ENCODE measurements around the gene U2AF2. TPM values are rescaled to one million over a fixed set of nuclear protein-coding genes. Genes with fewer than 3 reads are reported as not detected.

The U2AF2 gene
- total RNA-seq, 2 experiments from 2014 or later, result 211 to 264 TPM

DNA sequence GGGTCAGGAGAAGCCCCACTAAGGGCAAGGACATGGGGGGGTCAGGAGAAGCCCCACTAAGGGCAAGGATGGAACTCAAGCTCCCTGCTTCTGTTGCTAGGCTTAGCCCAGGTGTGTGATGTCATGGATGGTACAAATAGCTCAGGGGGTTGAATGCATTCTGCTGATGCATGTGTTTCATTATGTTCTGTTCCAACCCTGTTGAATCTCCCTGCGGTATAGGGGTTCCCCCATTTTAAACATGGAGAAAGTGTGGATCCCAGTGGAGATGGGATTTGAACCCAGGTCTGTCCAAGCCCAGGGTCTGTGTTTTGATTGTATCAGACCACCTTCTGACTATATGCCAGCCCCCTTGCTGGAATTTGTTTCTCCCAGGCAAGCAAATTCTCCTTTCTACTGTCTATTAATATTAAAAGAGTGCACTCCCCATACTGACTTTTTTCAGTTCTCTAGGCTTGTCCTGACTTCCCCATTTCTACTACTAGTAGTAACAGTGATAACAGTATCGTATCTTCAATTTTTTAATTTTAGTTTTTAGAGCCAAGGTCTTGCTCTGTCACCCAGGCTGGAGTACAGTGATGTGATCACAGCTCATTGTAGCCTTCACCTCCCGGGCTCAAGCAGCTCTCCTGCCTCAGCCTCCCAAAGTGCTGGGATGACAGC lies 42.7 kb upstream of the U2AF2 start:
- ChIA-PET POLR2A (no interaction called here), CTCF (ENCODE audit: unreplicated experiment) (interaction anchor here (0.5 kb wide), 1 partner anchor 273 kb away, joined by 3 read pairs; no protein-coding TSS in a partner anchor)
- no TSS peak for BruUV-seq (replicated peaks)
- TF ChIP-seq EZH2phosphoT487 (IDR thresholded peaks at IDR 0.05; ENCODE audit: borderline replicate concordance, low read depth, low read length) (no peak), CTCF (conservative IDR thresholded peaks at IDR 0.05; ENCODE audit: low read length) (no peak)
- Histone ChIP-seq H3K27ac (ENCODE audit: low read depth, low read length, poor library complexity, severe bottlenecking) (no peak overlapping the region), H3K4me1 (ENCODE audit: insufficient read depth, low read length, poor library complexity, severe bottlenecking) (peaks cover under 1% of the 10 kb centered on the region), H3K4me3 (ENCODE audit: low read depth, low read length, poor library complexity, severe bottlenecking) (no peak overlapping the region), H3K4me2 (ENCODE audit: low read length) (no peak overlapping the region), H3K79me2 (ENCODE audit: insufficient read depth, low read depth, low read length) (peaks cover 12% of the 10 kb centered on the region), H2AFZ (ENCODE audit: low read length) (no peak overlapping the region), H3K9me2 (ENCODE audit: insufficient read depth, low read length) (no peaks in the 10 kb centered on the region), H3K36me3 (ENCODE audit: insufficient read depth, low read length) (peaks cover 48% of the 10 kb centered on the region), H4K20me1 (ENCODE audit: insufficient read depth, low read length) (no peaks in the 10 kb centered on the region), H3K9me3 (ENCODE audit: low read length) (no peaks in the 10 kb centered on the region)
- intact Hi-C loops (cut with micrococcal nuclease; ENCODE audit: unreplicated experiment), result no loop called here
- no peak for DNase-seq (ENCODE audit: low spot score)

DNA sequence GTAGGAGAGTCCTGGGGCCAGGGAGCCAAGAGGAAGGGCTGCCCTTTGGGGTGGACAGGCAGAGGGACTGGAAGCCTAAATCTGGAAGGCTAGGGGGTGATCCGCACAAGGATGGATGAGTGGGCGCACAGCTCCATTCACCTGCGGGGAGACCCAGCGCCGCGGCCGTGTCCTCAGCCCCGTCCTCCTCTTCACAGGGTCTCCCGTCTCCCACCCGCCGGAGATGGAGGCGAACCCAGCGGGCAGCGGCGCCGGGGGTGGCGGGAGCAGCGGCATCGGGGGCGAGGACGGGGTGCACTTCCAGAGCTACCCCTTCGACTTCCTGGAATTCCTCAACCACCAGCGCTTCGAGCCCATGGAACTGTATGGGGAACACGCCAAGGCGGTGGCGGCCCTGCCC lies 41.4 kb upstream of the U2AF2 start:
- no peak overlapping the region for H3K27ac ChIP-seq (ENCODE audit: low read depth, low read length, poor library complexity, severe bottlenecking)
- 0 out of 2 replicates have a peak, but pooled peaks cover 3% of the 10 kb centered on the region for H3K79me2 ChIP-seq (ENCODE audit: insufficient read depth, low read depth, low read length)
- no peak overlapping the region for H2AFZ ChIP-seq (ENCODE audit: low read length)
- H3K4me3 ChIP-seq (ENCODE audit: low read depth, low read length, poor library complexity, severe bottlenecking), result no peak overlapping the region
- no TSS peak for BruUV-seq (replicated peaks)
- no peak overlapping the region for H3K4me2 ChIP-seq (ENCODE audit: low read length)
- no peaks in the 10 kb centered on the region for H3K9me3 ChIP-seq (ENCODE audit: low read length)
- ChIA-PET POLR2A (no interaction called here), CTCF (ENCODE audit: unreplicated experiment) (no interaction called here)
- no peak for TF ChIP-seq CTCF (conservative IDR thresholded peaks at IDR 0.05; ENCODE audit: low read length)
- TF ChIP-seq EZH2phosphoT487 (IDR thresholded peaks at IDR 0.05; ENCODE audit: borderline replicate concordance, low read depth, low read length), result no peak
- H3K4me1 ChIP-seq (ENCODE audit: insufficient read depth, low read length, poor library complexity, severe bottlenecking), result no peaks in the 10 kb centered on the region
- intact Hi-C loops (cut with micrococcal nuclease; ENCODE audit: unreplicated experiment), result no loop called here
- H3K9me2 ChIP-seq (ENCODE audit: insufficient read depth, low read length), result no peaks in the 10 kb centered on the region
- no peak for DNase-seq (ENCODE audit: low spot score)
- H4K20me1 ChIP-seq (ENCODE audit: insufficient read depth, low read length), result no peaks in the 10 kb centered on the region
- H3K36me3 ChIP-seq (ENCODE audit: insufficient read depth, low read length), result peaks cover 53% of the 10 kb centered on the region

DNA sequence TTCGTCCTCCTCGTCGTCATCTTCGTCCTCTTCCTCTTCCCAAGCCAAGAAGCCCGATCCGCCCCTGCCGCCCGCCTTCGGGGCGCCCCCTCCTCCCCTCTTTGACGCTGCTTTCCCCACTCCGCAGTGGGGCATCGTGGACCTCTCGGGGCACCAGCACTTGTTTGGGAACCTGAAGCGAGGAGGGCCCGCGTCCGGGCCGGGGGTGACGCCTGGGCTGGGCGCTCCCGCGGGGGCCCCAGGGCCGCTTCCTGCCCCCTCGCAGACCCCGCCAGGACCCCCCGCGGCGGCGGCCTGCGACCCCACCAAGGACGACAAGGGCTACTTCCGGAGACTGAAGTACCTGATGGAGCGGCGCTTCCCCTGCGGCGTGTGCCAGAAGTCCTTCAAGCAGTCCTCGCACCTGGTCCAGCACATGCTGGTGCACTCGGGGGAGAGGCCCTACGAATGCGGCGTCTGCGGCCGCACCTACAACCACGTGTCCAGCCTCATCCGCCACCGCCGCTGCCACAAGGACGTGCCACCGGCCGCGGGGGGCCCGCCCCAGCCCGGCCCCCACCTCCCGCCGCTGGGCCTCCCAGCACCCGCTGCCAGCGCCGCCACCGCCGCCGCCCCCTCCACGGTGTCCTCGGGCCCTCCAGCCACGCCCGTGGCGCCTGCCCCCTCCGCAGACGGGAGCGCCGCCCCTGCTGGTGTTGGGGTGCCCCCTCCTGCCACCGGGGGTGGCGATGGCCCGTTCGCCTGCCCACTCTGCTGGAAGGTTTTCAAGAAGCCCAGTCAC lies 40.7 kb upstream of the U2AF2 start:
- Histone ChIP-seq H3K4me3 (ENCODE audit: low read depth, low read length, poor library complexity, severe bottlenecking) (no peak overlapping the region), H3K9me3 (ENCODE audit: low read length) (no peaks in the 10 kb centered on the region), H3K27ac (ENCODE audit: low read depth, low read length, poor library complexity, severe bottlenecking) (no peak overlapping the region), H2AFZ (ENCODE audit: low read length) (no peak overlapping the region), H3K9me2 (ENCODE audit: insufficient read depth, low read length) (no peaks in the 10 kb centered on the region), H3K36me3 (ENCODE audit: insufficient read depth, low read length) (peaks cover 47% of the 10 kb centered on the region), H3K4me1 (ENCODE audit: insufficient read depth, low read length, poor library complexity, severe bottlenecking) (no peaks in the 10 kb centered on the region), H3K4me2 (ENCODE audit: low read length) (no peak overlapping the region), H3K79me2 (ENCODE audit: insufficient read depth, low read depth, low read length) (no peaks in the 10 kb centered on the region), H4K20me1 (ENCODE audit: insufficient read depth, low read length) (no peaks in the 10 kb centered on the region)
- TF ChIP-seq EZH2phosphoT487 (IDR thresholded peaks at IDR 0.05; ENCODE audit: borderline replicate concordance, low read depth, low read length) (no peak), CTCF (conservative IDR thresholded peaks at IDR 0.05; ENCODE audit: low read length) (no peak)
- POLR2A ChIA-PET, result no interaction called here
- intact Hi-C loops (cut with micrococcal nuclease; ENCODE audit: unreplicated experiment), result no loop called here
- BruUV-seq (replicated peaks), result no TSS peak
- DNase-seq (ENCODE audit: low spot score), result no peak
- CTCF ChIA-PET (ENCODE audit: unreplicated experiment), result no interaction called here

Data from OCI-LY7 (cell line).